Colonic mucosa (tissue), 4 donors: ENCODE measurements around the gene TEFM. TPM values are rescaled to one million over a fixed set of nuclear protein-coding genes. Genes with fewer than 3 reads are reported as not detected.
"Not testable (repeated sequence)": the region's sequence is repeated elsewhere in the genome, so short reads cannot be mapped to it uniquely, and the experiment has no call there.

Source experiments
- DNase-seq: peaks from one replicate; pipeline ENCODE4 v3.0.0-alpha.2; 2020
- H3K27ac ChIP-seq: fragments of 200-600 bp; one replicate; pipeline ENCODE4 v1.8.0; 2021
- H3K27me3 ChIP-seq: fragments of 200-600 bp; one replicate; pipeline ENCODE4 v1.8.0; 2021
- H3K36me3 ChIP-seq: fragments of 200-600 bp; one replicate; pipeline ENCODE4 v1.8.0; 2021
- H3K4me1 ChIP-seq: fragments of 200-600 bp; one replicate; pipeline ENCODE4 v1.8.0; 2021; ENCODE audit warnings: mild to moderate bottlenecking
- H3K4me3 ChIP-seq: fragments of 200-600 bp; one replicate; pipeline ENCODE4 v1.8.0; 2021
- H3K9ac ChIP-seq, 2 donors: one replicate each; pipeline ENCODE4 v1.7.0; 2013; ENCODE audit warnings: control low read depth in 2 of 2, low read depth in 2 of 2, low read length in 2 of 2
- H3K9me3 ChIP-seq: fragments of 200-600 bp; one replicate; pipeline ENCODE4 v1.8.0; 2021
- CTCF ChIP-seq: fragments of 200-600 bp; IDR thresholded peaks from one replicate; pipeline ENCODE4 v1.8.0; 2022; ENCODE audit warnings: antibody characterized with exemption, mild to moderate bottlenecking
- intact Hi-C: fragments of 100-400 bp; cut with DNase I; formaldehyde crosslinking; loops from one replicate; pipeline ENCODE4 v1.14.1; 2022
- total RNA-seq, 2 donors: library from RNA; stranded (reverse); fragmentation: NEBNext Ultra II Directional in 1 of 2; extraction: Animal tissue kit (Norgen Biotek cat#: 25700) in 1 of 2; gene quantifications; one replicate each; pipeline ENCODE4 v1.2.1, GENCODE V29; 2021
- donor health status: healthy.
- donor health status: DM: no; HTN: no; CAD: no.
- donor health status: DM: no; HTN: no; CAD: no.

TEFM gene
- total RNA-seq, 2 donors from 2014 or later: 12.4 to 15.4 TPM

GRCh38 chr17:30930495-30930894 is 24.5 kb upstream of the TEFM start:
- TF ChIP-seq CTCF: no peak
- Histone ChIP-seq H3K27me3 (no peaks in the 10 kb centered on the region), H3K4me3 (no peak overlapping the region), H3K9ac (no peak overlapping the region), H3K36me3 (no peaks in the 10 kb centered on the region), H3K9me3 (no peaks in the 10 kb centered on the region), H3K4me1 (no peaks in the 10 kb centered on the region), H3K27ac (no peak overlapping the region)
- intact Hi-C loops: no loop called here
- no peak for DNase-seq

GRCh38 chr17:30929861-30930260 is 23.8 kb upstream of the TEFM start:
- H3K9ac ChIP-seq, H3K9me3 ChIP-seq, H3K36me3 ChIP-seq, H3K27ac ChIP-seq, H3K27me3 ChIP-seq, DNase-seq, H3K4me3 ChIP-seq, intact Hi-C loops, H3K4me1 ChIP-seq: not testable (repeated sequence)

- Histone ChIP-seq H3K27ac (no peak overlapping the region), H3K27me3 (no peaks in the 10 kb centered on the region), H3K4me3 (no peak overlapping the region), H3K9me3 (no peaks in the 10 kb centered on the region), H3K36me3 (no peaks in the 10 kb centered on the region), H3K4me1 (no peaks in the 10 kb centered on the region), H3K9ac (no peak overlapping the region)
- no peak for TF ChIP-seq CTCF
- intact Hi-C loops: no loop called here
- DNase-seq: no peak
Measured at GRCh38 chr17:30929081-30929633, 23.1 kb upstream of the TEFM start.

- H3K27me3 ChIP-seq: no peaks in the 10 kb centered on the region
- no peak for DNase-seq
- no peak overlapping the region for H3K27ac ChIP-seq
- H3K9me3 ChIP-seq: no peaks in the 10 kb centered on the region
- H3K9ac ChIP-seq: no peak overlapping the region
- H3K4me1 ChIP-seq: no peaks in the 10 kb centered on the region
- no peaks in the 10 kb centered on the region for H3K36me3 ChIP-seq
- no peak overlapping the region for H3K4me3 ChIP-seq
- intact Hi-C loops: no loop called here
- no peak for TF ChIP-seq CTCF
Measured at GRCh38 chr17:30928584-30928983, 22.5 kb upstream of the TEFM start.

GRCh38 chr17:30927756-30928155 is 21.7 kb upstream of the TEFM start:
- Histone ChIP-seq H3K36me3 (no peaks in the 10 kb centered on the region), H3K27me3 (peaks cover 5% of the 10 kb centered on the region), H3K27ac (no peak overlapping the region), H3K9me3 (no peaks in the 10 kb centered on the region), H3K4me1 (peaks cover 2% of the 10 kb centered on the region), H3K4me3 (no peak overlapping the region), H3K9ac (no peak overlapping the region)
- intact Hi-C loops: no loop called here
- DNase-seq: no peak
- TF ChIP-seq CTCF: no peak

- Histone ChIP-seq H3K9ac (no peak overlapping the region), H3K9me3 (no peaks in the 10 kb centered on the region), H3K4me1 (peaks cover 7% of the 10 kb centered on the region), H3K4me3 (no peak overlapping the region), H3K36me3 (no peaks in the 10 kb centered on the region), H3K27me3 (peaks cover 17% of the 10 kb centered on the region), H3K27ac (no peak overlapping the region)
- TF ChIP-seq CTCF: no peak
- intact Hi-C loops: no loop called here
- DNase-seq: no peak
Measured at GRCh38 chr17:30926516-30926915, 20.5 kb upstream of the TEFM start.
